Measurements from ENCODE around the gene PDLIM1. TPM values are rescaled to one million over a fixed set of nuclear protein-coding genes. Genes with fewer than 3 reads are reported as not detected.
A peak's percentile ranks its signal among the peaks of the same experiment; 100 is the strongest.

The PDLIM1 gene
- total and polyA plus RNA-seq, 2 of the 13 experiments (the other 11 are each of a cell fraction or from before 2014, with no cell fraction given), result 119 to 123 TPM

DNA sequence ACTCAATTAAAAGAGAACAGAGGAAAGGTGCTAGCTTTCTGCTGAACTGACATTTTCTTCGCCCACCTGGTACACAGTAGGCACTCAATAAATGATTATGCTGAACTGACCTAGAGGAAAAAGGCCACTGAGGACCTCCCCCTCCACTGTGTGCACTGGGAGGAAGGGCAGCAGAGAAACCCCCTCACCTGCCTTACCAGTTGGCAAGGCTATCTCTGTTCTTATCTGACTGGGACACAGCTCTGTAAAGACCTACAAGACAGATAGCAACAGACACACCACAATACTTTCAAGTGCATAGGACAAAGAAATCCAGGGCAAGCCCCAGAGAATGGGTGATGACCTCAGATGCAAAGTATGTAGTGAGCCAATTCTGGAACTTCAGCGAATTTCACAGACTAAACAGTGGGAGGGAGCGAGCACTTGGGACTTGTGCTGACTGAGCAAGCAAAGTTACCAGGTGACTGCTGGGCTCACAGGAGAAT lies 30.4 kb downstream of the PDLIM1 start (continued):
- TF ChIP-seq, protein P1, sequence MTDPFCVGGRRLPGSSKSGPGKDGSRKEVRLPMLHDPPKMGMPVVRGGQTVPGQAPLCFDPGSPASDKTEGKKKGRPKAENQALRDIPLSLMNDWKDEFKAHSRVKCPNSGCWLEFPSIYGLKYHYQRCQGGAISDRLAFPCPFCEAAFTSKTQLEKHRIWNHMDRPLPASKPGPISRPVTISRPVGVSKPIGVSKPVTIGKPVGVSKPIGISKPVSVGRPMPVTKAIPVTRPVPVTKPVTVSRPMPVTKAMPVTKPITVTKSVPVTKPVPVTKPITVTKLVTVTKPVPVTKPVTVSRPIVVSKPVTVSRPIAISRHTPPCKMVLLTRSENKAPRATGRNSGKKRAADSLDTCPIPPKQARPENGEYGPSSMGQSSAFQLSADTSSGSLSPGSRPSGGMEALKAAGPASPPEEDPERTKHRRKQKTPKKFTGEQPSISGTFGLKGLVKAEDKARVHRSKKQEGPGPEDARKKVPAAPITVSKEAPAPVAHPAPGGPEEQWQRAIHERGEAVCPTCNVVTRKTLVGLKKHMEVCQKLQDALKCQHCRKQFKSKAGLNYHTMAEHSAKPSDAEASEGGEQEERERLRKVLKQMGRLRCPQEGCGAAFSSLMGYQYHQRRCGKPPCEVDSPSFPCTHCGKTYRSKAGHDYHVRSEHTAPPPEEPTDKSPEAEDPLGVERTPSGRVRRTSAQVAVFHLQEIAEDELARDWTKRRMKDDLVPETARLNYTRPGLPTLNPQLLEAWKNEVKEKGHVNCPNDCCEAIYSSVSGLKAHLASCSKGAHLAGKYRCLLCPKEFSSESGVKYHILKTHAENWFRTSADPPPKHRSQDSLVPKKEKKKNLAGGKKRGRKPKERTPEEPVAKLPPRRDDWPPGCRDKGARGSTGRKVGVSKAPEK (CRISPR knock-in tag; IDR thresholded peaks at IDR 0.05; ENCODE audit: borderline replicate concordance), result no peak
- no peak for TF ChIP-seq FIP1L1 (IDR thresholded peaks at IDR 0.05; ENCODE audit: borderline replicate concordance, insufficient read depth, low read depth, low read length)
- TF ChIP-seq, protein P2, sequence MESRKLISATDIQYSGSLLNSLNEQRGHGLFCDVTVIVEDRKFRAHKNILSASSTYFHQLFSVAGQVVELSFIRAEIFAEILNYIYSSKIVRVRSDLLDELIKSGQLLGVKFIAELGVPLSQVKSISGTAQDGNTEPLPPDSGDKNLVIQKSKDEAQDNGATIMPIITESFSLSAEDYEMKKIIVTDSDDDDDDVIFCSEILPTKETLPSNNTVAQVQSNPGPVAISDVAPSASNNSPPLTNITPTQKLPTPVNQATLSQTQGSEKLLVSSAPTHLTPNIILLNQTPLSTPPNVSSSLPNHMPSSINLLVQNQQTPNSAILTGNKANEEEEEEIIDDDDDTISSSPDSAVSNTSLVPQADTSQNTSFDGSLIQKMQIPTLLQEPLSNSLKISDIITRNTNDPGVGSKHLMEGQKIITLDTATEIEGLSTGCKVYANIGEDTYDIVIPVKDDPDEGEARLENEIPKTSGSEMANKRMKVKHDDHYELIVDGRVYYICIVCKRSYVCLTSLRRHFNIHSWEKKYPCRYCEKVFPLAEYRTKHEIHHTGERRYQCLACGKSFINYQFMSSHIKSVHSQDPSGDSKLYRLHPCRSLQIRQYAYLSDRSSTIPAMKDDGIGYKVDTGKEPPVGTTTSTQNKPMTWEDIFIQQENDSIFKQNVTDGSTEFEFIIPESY (CRISPR knock-in tag; IDR thresholded peaks at IDR 0.05), result no peak
- no peak for TF ChIP-seq EED (CRISPR knock-in tag; IDR thresholded peaks at IDR 0.05)
- TF ChIP-seq ZNF772 (CRISPR knock-in tag; IDR thresholded peaks at IDR 0.05), result no peak
- TF ChIP-seq, protein P3, sequence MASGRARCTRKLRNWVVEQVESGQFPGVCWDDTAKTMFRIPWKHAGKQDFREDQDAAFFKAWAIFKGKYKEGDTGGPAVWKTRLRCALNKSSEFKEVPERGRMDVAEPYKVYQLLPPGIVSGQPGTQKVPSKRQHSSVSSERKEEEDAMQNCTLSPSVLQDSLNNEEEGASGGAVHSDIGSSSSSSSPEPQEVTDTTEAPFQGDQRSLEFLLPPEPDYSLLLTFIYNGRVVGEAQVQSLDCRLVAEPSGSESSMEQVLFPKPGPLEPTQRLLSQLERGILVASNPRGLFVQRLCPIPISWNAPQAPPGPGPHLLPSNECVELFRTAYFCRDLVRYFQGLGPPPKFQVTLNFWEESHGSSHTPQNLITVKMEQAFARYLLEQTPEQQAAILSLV (CRISPR knock-in tag; IDR thresholded peaks at IDR 0.05; ENCODE audit: borderline replicate concordance), result no peak
- TF ChIP-seq, protein P4, sequence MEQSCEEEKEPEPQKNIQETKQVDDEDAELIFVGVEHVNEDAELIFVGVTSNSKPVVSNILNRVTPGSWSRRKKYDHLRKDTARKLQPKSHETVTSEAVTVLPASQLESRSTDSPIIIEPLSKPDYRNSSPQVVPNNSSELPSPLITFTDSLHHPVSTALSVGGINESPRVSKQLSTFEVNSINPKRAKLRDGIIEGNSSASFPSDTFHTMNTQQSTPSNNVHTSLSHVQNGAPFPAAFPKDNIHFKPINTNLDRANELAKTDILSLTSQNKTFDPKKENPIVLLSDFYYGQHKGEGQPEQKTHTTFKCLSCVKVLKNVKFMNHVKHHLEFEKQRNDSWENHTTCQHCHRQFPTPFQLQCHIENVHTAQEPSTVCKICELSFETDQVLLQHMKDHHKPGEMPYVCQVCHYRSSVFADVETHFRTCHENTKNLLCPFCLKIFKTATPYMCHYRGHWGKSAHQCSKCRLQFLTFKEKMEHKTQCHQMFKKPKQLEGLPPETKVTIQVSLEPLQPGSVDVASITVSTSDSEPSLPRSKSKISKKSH (CRISPR knock-in tag; IDR thresholded peaks at IDR 0.05; ENCODE audit: borderline replicate concordance), result no peak
- no peak for TF ChIP-seq ZNF75D (CRISPR knock-in tag; IDR thresholded peaks at IDR 0.05; ENCODE audit: borderline replicate concordance)
- TF ChIP-seq MAFK (conservative IDR thresholded peaks at IDR 0.05 in 1 of 2, IDR thresholded peaks at IDR 0.05 in 1 of 2; ENCODE audit: low read length in 2 of 2), result peak; percentile 66 to 68
- TF ChIP-seq ZNF530 (CRISPR knock-in tag; IDR thresholded peaks at IDR 0.05; ENCODE audit: low read depth), result no peak
- no peak for TF ChIP-seq ZNF251 (CRISPR knock-in tag; IDR thresholded peaks at IDR 0.05)
- no peak for TF ChIP-seq ZNF7 (CRISPR knock-in tag; IDR thresholded peaks at IDR 0.05)
- TF ChIP-seq, protein P5, sequence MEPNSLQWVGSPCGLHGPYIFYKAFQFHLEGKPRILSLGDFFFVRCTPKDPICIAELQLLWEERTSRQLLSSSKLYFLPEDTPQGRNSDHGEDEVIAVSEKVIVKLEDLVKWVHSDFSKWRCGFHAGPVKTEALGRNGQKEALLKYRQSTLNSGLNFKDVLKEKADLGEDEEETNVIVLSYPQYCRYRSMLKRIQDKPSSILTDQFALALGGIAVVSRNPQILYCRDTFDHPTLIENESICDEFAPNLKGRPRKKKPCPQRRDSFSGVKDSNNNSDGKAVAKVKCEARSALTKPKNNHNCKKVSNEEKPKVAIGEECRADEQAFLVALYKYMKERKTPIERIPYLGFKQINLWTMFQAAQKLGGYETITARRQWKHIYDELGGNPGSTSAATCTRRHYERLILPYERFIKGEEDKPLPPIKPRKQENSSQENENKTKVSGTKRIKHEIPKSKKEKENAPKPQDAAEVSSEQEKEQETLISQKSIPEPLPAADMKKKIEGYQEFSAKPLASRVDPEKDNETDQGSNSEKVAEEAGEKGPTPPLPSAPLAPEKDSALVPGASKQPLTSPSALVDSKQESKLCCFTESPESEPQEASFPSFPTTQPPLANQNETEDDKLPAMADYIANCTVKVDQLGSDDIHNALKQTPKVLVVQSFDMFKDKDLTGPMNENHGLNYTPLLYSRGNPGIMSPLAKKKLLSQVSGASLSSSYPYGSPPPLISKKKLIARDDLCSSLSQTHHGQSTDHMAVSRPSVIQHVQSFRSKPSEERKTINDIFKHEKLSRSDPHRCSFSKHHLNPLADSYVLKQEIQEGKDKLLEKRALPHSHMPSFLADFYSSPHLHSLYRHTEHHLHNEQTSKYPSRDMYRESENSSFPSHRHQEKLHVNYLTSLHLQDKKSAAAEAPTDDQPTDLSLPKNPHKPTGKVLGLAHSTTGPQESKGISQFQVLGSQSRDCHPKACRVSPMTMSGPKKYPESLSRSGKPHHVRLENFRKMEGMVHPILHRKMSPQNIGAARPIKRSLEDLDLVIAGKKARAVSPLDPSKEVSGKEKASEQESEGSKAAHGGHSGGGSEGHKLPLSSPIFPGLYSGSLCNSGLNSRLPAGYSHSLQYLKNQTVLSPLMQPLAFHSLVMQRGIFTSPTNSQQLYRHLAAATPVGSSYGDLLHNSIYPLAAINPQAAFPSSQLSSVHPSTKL (CRISPR knock-in tag; IDR thresholded peaks at IDR 0.05), result peak; percentile 64
- no peak for TF ChIP-seq MAFG (CRISPR knock-in tag; IDR thresholded peaks at IDR 0.05)
- no peak for TF ChIP-seq NFKB2 (CRISPR knock-in tag; IDR thresholded peaks at IDR 0.05; ENCODE audit: borderline replicate concordance)
